Measurements from ENCODE around the gene CEBPE.

GRCh38 chr14:23103581-23103980 is 15.5 kb downstream of the CEBPE start:
- TF ChIP-seq EZH2 (IDR thresholded peaks at IDR 0.05; ENCODE audit: insufficient read depth, poor library complexity, severe bottlenecking) (no peak), EZH2phosphoT487 (IDR thresholded peaks at IDR 0.05; ENCODE audit: insufficient read depth, low read depth) (no peak)

Data from GM23248 (cell line).